ENCODE results near the gene MAGI1. TPM values are rescaled to one million over a fixed set of nuclear protein-coding genes. Genes with fewer than 3 reads are reported as not detected.

MAGI1 gene
- total and polyA plus RNA-seq, 2 donors (not counting 1 experiment from before 2014, with no cell fraction given) = 15.7 to 23.7 TPM

GRCh38 chr3:65617787-65618186, 420.9 kb downstream of the MAGI1 start:
- DNase-seq (ENCODE audit: low read depth in 2 of 2) = no peak
- no peaks in the 10 kb centered on the region for H4K20me1 ChIP-seq (ENCODE audit: control insufficient read depth, extremely low read depth, insufficient read depth, low read length)
- no peak for TF ChIP-seq CTCF (conservative IDR thresholded peaks at IDR 0.05 in 1 of 2, IDR thresholded peaks at IDR 0.05 in 1 of 2; ENCODE audit: low read depth in 1 of 2, low read length in 2 of 2)
- TF ChIP-seq EZH2 (IDR thresholded peaks at IDR 0.05; ENCODE audit: low read length, missing control alignments) = no peak

GRCh38 chr3:65617209-65617608, 421.5 kb downstream of the MAGI1 start:
- Histone ChIP-seq H3K9me3 (ENCODE audit: control insufficient read depth, insufficient read depth, low read depth, low read length) (no peaks in the 10 kb centered on the region), H2AFZ (ENCODE audit: low read length) (no peak overlapping the region), H3K9ac (ENCODE audit: insufficient read depth, low read length) (no peak overlapping the region), H3K36me3 (ENCODE audit: control insufficient read depth, insufficient read depth, low read length) (no peaks in the 10 kb centered on the region), H3K27me3 (ENCODE audit: control insufficient read depth, insufficient read depth, low read length) (no peaks in the 10 kb centered on the region), H3K27ac (ENCODE audit: insufficient read depth, low read length) (no peak overlapping the region), H3K79me2 (ENCODE audit: control insufficient read depth, insufficient read depth, low read length) (no peaks in the 10 kb centered on the region), H4K20me1 (ENCODE audit: control insufficient read depth, extremely low read depth, insufficient read depth, low read length) (no peaks in the 10 kb centered on the region), H3K4me3 (replicated peaks in 1 of 4; ENCODE audit: control extremely low read depth in 1 of 4, insufficient read depth in 1 of 4, low read depth in 3 of 4, low read length in 4 of 4) (no peak overlapping the region), H3K4me1 (ENCODE audit: control insufficient read depth, extremely low read depth, insufficient read depth, low read length) (no peaks in the 10 kb centered on the region), H3K4me2 (ENCODE audit: extremely low read depth, insufficient read depth, low read length) (no peak overlapping the region)
- no peak for DNase-seq (ENCODE audit: low read depth in 2 of 2)
- TF ChIP-seq CTCF (conservative IDR thresholded peaks at IDR 0.05 in 1 of 2, IDR thresholded peaks at IDR 0.05 in 1 of 2; ENCODE audit: low read depth in 1 of 2, low read length in 2 of 2) (no peak), EZH2 (IDR thresholded peaks at IDR 0.05; ENCODE audit: low read length, missing control alignments) (no peak)

More at GRCh38 chr3:65617787-65618186, 420.9 kb downstream of the MAGI1 start:
- Histone ChIP-seq H3K9me3 (ENCODE audit: control insufficient read depth, insufficient read depth, low read depth, low read length) (no peaks in the 10 kb centered on the region), H3K36me3 (ENCODE audit: control insufficient read depth, insufficient read depth, low read length) (no peaks in the 10 kb centered on the region), H2AFZ (ENCODE audit: low read length) (no peak overlapping the region), H3K27ac (ENCODE audit: insufficient read depth, low read length) (no peak overlapping the region), H3K9ac (ENCODE audit: insufficient read depth, low read length) (no peak overlapping the region), H3K27me3 (ENCODE audit: control insufficient read depth, insufficient read depth, low read length) (no peaks in the 10 kb centered on the region), H3K4me3 (replicated peaks in 1 of 4; ENCODE audit: control extremely low read depth in 1 of 4, insufficient read depth in 1 of 4, low read depth in 3 of 4, low read length in 4 of 4) (no peak overlapping the region), H3K79me2 (ENCODE audit: control insufficient read depth, insufficient read depth, low read length) (no peaks in the 10 kb centered on the region), H3K4me1 (ENCODE audit: control insufficient read depth, extremely low read depth, insufficient read depth, low read length) (no peaks in the 10 kb centered on the region), H3K4me2 (ENCODE audit: extremely low read depth, insufficient read depth, low read length) (no peak overlapping the region)

GRCh38 chr3:65616563-65616962, 422.2 kb downstream of the MAGI1 start:
- H3K79me2 ChIP-seq (ENCODE audit: control insufficient read depth, insufficient read depth, low read length) = no peaks in the 10 kb centered on the region
- H3K9me3 ChIP-seq (ENCODE audit: control insufficient read depth, insufficient read depth, low read depth, low read length) = no peaks in the 10 kb centered on the region
- H2AFZ ChIP-seq (ENCODE audit: low read length) = no peak overlapping the region
- TF ChIP-seq CTCF (conservative IDR thresholded peaks at IDR 0.05 in 1 of 2, IDR thresholded peaks at IDR 0.05 in 1 of 2; ENCODE audit: low read depth in 1 of 2, low read length in 2 of 2) (no peak), EZH2 (IDR thresholded peaks at IDR 0.05; ENCODE audit: low read length, missing control alignments) (no peak)
- H3K4me3 ChIP-seq (replicated peaks in 1 of 4; ENCODE audit: control extremely low read depth in 1 of 4, insufficient read depth in 1 of 4, low read depth in 3 of 4, low read length in 4 of 4) = no peak overlapping the region
- no peaks in the 10 kb centered on the region for H3K4me1 ChIP-seq (ENCODE audit: control insufficient read depth, extremely low read depth, insufficient read depth, low read length)
- no peak overlapping the region for H3K9ac ChIP-seq (ENCODE audit: insufficient read depth, low read length)
- H3K36me3 ChIP-seq (ENCODE audit: control insufficient read depth, insufficient read depth, low read length) = no peaks in the 10 kb centered on the region
- H3K4me2 ChIP-seq (ENCODE audit: extremely low read depth, insufficient read depth, low read length) = no peak overlapping the region
- H3K27ac ChIP-seq (ENCODE audit: insufficient read depth, low read length) = no peak overlapping the region
- no peak for DNase-seq (ENCODE audit: low read depth in 2 of 2)
- H3K27me3 ChIP-seq (ENCODE audit: control insufficient read depth, insufficient read depth, low read length) = no peaks in the 10 kb centered on the region
- no peaks in the 10 kb centered on the region for H4K20me1 ChIP-seq (ENCODE audit: control insufficient read depth, extremely low read depth, insufficient read depth, low read length)
